Lower leg skin (tissue), 4 donors: ENCODE data around the gene PAQR8. TPM values are rescaled to one million over a fixed set of nuclear protein-coding genes. Genes with fewer than 3 reads are reported as not detected.

Experiments
- DNase-seq, 2 donors: peaks; one replicate each; pipeline ENCODE4 v3.0.0-alpha.2; 2019; ENCODE audit warnings: low spot score in 2 of 2
- H3K4me3 ChIP-seq: fragments of 200-600 bp; sonication (generic); 2 replicates; pipeline ENCODE4 v1.5.1; 2017; ENCODE audit warnings: mild to moderate bottlenecking, low read depth; ENCODE audit not compliant: poor library complexity, severe bottlenecking
- CTCF ChIP-seq, 3 donors: fragments of 450-650 bp; IDR thresholded peaks; one replicate each; pipeline ENCODE4 v1.5.1; 2016; ENCODE audit warnings: antibody characterized with exemption in 3 of 3, mild to moderate bottlenecking in 3 of 3, moderate library complexity in 2 of 3
- POLR2A ChIP-seq, 2 donors: fragments of 450-650 bp; IDR thresholded peaks; one replicate each; pipeline ENCODE4 v1.6.1; 2016 to 2017; ENCODE audit warnings: antibody characterized with exemption in 2 of 2, mild to moderate bottlenecking in 1 of 2, moderate library complexity in 1 of 2
- WGBS, 2 donors: methylation state at CpG; one replicate each; pipeline ENCODE4 v1.1.5; 2018; 5-methylcytosine and 5-hydroxymethylcytosine counted together
- intact Hi-C: fragments of 100-400 bp; cut with DNase I; formaldehyde crosslinking; loops from one replicate; pipeline ENCODE4 v1.15.0; 2023; ENCODE audit warnings: low total_unique reads
- total RNA-seq, 4 donors: library from RNA; depleted of rRNA; stranded (reverse); fragments of >200 nt; gene quantifications; one replicate each; pipeline ENCODE4 v1.1.0, GENCODE V29; 2016

The PAQR8 gene
- total RNA-seq, 4 donors from 2014 or later: 1.6 to 4.3 (median 2.1) TPM

GRCh38 chr6:52324189-52324588, 37.8 kb upstream of the PAQR8 start:
- H3K4me3 ChIP-seq: no peak overlapping the region
- TF ChIP-seq CTCF (IDR thresholded peaks at IDR 0.05): no peak
- TF ChIP-seq POLR2A (IDR thresholded peaks at IDR 0.05): no peak
- intact Hi-C loops: no loop called here
- no peak for DNase-seq
- 83 to 88% methylated on average over 6 of the region's 6 CpGs for WGBS, 2 donors

DNA sequence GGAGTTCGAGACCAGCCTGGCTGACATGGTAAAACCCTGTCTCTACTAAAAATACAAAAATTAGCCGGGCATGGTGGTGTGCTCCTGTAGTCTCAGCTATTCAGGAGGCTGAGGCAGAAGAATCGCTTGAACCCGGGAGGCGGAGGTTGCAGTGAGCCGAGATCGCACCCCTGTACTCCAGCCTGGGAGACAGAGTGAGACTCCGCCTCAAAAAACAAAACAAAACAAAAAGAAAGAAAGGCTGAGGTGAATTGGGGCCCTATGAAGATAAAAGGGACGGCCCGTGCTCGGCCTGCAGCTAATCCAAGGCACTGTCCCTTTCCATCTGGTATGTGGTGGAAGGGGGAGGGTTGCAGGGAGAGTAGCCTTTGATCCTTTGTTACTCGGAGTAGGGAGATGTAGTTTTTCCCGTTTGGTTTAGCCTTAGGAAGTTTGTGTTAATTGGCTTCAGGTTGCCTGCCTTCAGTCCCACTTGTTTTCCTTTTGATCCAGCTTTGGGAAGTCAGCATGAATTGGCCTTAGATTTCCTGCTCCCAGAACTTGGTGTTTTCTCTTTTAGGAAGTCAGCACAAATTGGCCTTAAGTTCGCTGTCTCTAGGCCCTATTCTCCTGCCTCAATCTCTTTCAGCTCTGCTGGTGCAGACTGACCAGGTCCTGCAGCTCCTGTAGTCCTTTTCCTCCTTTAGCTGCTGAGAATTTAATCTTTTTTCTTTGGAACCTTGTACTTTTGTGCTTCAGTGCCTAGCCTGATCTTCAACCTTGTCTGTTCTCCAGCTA, 36.1 kb upstream of the PAQR8 start:
- no peak for TF ChIP-seq CTCF (IDR thresholded peaks at IDR 0.05)
- no peak for TF ChIP-seq POLR2A (IDR thresholded peaks at IDR 0.05)
- H3K4me3 ChIP-seq: no peak overlapping the region
- 61 to 65% methylated on average over 14 of the region's 14 CpGs for WGBS, 2 donors
- DNase-seq: no peak
- intact Hi-C loops: no loop called here

- 92 to 95% methylated on average over 3 of the region's 3 CpGs for WGBS, 2 donors
- intact Hi-C loops: no loop called here
- TF ChIP-seq POLR2A (IDR thresholded peaks at IDR 0.05): no peak
- no peak for TF ChIP-seq CTCF (IDR thresholded peaks at IDR 0.05)
- no peak for DNase-seq
- H3K4me3 ChIP-seq: no peak overlapping the region
Measured at GRCh38 chr6:52326540-52327364, 35.2 kb upstream of the PAQR8 start.

GRCh38 chr6:52328303-52328662, 33.7 kb upstream of the PAQR8 start:
- TF ChIP-seq CTCF (IDR thresholded peaks at IDR 0.05): no peak
- no peak for TF ChIP-seq POLR2A (IDR thresholded peaks at IDR 0.05)
- intact Hi-C loops: no loop called here
- WGBS, 2 donors: 80 to 82% methylated on average over 2 of the region's 2 CpGs
- DNase-seq: no peak
- no peak overlapping the region for H3K4me3 ChIP-seq

GRCh38 chr6:52328729-52329128, 33.2 kb upstream of the PAQR8 start:
- intact Hi-C loops: no loop called here
- no peak for TF ChIP-seq POLR2A (IDR thresholded peaks at IDR 0.05)
- TF ChIP-seq CTCF (IDR thresholded peaks at IDR 0.05): no peak
- no peak for DNase-seq
- 81 to 83% methylated on average over 2 of the region's 2 CpGs for WGBS, 2 donors
- H3K4me3 ChIP-seq: no peak overlapping the region
